Stimulated activated naive B cell treated with anti-CD40 and anti-IgM and Interleukin-4, amounts not matched to agents 10 μg/mL and 1 μg/mL and 100 μg/mL, for 72 hours (primary cell): ENCODE measurements around the gene KLLN.
A peak's percentile ranks its signal among the peaks of the same experiment; 100 is the strongest.

ENCODE experiments used
- ATAC-seq, 2 donors: fragments of 150-1000 bp; cut with Tn5 transposase; replicated peaks; 2 replicates each; pipeline ENCODE4 v1.10.0; 2021; ENCODE audit warnings: moderate library complexity in 1 of 2
- DNase-seq: peaks from one replicate; pipeline ENCODE4 v3.0.0; 2021
- H3K27ac Mint-ChIP-seq: one replicate; pipeline ENCODE4 v1.8.0; 2022; ENCODE audit warnings: mild to moderate bottlenecking, mixed read lengths
- H3K27me3 Mint-ChIP-seq, 2 donors: one replicate each; pipeline ENCODE4 v1.8.0; 2022; ENCODE audit warnings: mixed read lengths in 2 of 2
- H3K36me3 Mint-ChIP-seq, 2 donors: one replicate each; pipeline ENCODE4 v1.8.0; 2022; ENCODE audit warnings: mixed read lengths in 2 of 2, mild to moderate bottlenecking in 1 of 2
- H3K4me1 Mint-ChIP-seq, 2 donors: one replicate each; pipeline ENCODE4 v1.8.0; 2022; ENCODE audit warnings: mixed read lengths in 2 of 2, mild to moderate bottlenecking in 1 of 2
- H3K4me3 Mint-ChIP-seq, 2 donors: one replicate each; pipeline ENCODE4 v1.8.0; 2022; ENCODE audit warnings: mild to moderate bottlenecking in 2 of 2, mixed read lengths in 2 of 2, moderate library complexity in 1 of 2
- H3K9me3 Mint-ChIP-seq, 2 donors: one replicate each; pipeline ENCODE4 v1.8.0; 2022; ENCODE audit warnings: mixed read lengths in 2 of 2, mild to moderate bottlenecking in 1 of 2

KLLN gene

DNA sequence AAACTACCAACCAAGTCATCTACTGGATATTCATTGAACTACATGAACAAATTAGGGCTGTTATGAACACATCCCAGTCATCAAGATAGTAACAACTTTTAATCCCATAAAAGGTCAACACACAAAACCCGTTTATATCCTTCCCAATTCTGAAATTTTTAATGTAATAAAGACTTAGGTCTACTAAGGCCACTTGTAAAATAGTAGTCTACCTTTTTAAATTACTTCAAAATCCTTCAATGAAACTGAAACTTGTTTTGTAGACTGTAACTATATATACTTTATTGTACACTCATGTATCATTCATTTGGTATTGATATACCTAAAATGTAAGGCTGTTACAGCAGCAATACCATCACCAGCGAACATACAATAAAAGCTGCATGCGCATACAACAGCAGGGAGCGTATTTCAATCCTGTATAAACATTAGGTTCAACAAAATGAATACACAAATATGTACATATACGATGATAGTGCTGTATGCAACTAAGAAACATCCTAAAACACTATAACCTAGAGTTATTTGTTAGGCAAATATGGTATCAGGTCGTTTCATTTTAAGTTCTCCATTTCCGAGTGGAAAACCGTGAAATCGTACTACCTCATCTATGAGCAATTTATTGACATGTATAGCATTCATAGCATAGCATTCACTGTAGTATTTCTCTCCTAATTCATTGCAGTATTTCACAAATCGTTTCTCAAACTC is 46.3 kb downstream of the KLLN start:
- Mint-ChIP-seq H3K9me3 (no peaks in the 10 kb centered on the region), H3K4me1 (peaks cover 17 to 24% of the 10 kb centered on the region in 2 donors), H3K36me3 (peaks cover 5 to 10% of the 10 kb centered on the region in 2 donors), H3K4me3 (peak overlapping the region; percentile 93 to 97), H3K27me3 (no peaks in the 10 kb centered on the region), H3K27ac (peak overlapping the region; percentile 99)
- DNase-seq (no peak), ATAC-seq (no peak)

DNA sequence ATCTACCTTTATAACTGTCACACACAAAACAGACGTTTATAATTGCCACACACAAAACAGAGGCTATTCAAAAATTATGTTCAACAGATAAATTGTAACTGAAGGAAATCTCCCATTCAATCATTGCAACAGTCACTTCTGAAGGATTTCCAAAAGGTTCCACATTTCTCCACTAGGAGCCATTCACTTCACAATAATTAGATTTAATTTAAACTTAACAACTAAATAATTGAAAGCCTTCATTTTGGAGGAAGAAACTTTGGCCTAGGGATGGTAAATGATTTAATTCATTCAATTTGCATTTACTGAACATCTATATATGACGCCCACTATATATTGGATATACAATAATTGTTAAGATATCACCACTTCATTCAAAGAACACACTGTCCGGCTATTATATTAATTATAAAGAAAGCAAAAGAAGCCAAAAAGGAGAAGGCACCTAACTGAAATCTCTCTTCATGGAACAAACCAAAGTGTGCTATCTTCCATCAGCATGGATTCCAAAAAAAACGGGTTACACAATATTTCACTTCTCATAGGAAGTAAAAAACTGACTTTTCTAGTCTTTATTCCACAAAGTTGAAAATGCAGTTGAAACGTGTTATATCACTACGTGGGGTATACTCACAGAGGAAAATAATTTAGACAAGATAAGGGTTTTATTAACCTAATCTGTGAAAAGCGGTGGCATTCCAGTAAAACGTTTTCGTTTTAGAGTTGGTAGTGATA is 47.0 kb downstream of the KLLN start:
- DNase-seq (no peak), ATAC-seq (no peak)
- peaks cover 19 to 24% of the 10 kb centered on the region in 2 donors for H3K4me1 Mint-ChIP-seq
- H3K9me3 Mint-ChIP-seq = no peaks in the 10 kb centered on the region
- peaks cover 12 to 17% of the 10 kb centered on the region in 2 donors for H3K36me3 Mint-ChIP-seq
- no peaks in the 10 kb centered on the region for H3K27me3 Mint-ChIP-seq
- peak overlapping the region; percentile 93 to 97 for H3K4me3 Mint-ChIP-seq
- no peak overlapping the region for H3K27ac Mint-ChIP-seq
